NCI-H524 treated with DMSO at 0.1 percent for 48 hours (cell line): Measurements from ENCODE around the gene PAQR9.

Source experiments
- DNase-seq: peaks from one replicate; lab custom pipeline; 2025; lab: John Stamatoyannopoulos, UW

Gene PAQR9

DNA sequence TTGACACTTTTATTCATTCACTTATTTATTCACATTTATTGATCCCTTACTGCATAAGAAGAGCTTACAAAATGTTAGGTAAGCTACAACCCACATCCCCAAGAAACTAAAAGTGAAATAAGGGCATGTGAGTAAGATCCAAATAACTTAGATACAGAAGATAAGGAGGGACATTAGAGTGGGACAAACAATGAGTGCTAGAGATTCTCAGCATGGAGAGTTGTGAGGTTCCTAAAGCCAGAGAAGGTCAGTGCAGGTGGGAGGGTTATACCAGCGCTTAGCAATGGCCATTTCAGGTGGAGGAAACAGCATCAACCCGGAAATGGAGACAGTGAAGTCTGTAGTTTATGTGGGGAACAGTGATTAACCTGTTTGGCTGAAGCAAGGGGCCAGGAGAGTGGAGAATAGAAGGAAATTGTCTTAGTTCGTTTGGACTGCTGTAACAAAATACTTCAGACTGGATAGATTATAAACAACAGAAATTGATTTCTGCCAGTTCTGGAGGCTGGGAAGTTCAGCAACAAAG lies 49.1 kb downstream of the PAQR9 start:
- no peak for DNase-seq

DNA sequence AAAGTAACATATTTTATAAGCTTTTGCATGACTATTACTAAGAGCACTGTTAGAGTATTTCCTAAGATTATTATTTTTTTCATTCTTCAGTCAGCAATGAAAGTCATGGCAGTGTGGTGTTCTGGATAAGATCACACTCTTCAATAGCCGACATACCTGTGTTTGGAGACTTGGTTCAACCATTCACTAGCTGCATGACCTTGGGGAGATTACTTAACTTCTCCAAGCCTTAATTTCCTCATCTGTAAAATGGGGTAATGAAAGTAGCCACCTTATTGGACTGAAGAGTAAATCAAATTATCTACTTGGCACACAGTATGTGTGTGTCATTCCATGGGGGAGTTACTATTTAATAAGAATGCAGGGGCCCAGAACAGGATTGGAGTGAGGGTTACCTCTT lies 50.0 kb downstream of the PAQR9 start:
- no peak for DNase-seq

DNA sequence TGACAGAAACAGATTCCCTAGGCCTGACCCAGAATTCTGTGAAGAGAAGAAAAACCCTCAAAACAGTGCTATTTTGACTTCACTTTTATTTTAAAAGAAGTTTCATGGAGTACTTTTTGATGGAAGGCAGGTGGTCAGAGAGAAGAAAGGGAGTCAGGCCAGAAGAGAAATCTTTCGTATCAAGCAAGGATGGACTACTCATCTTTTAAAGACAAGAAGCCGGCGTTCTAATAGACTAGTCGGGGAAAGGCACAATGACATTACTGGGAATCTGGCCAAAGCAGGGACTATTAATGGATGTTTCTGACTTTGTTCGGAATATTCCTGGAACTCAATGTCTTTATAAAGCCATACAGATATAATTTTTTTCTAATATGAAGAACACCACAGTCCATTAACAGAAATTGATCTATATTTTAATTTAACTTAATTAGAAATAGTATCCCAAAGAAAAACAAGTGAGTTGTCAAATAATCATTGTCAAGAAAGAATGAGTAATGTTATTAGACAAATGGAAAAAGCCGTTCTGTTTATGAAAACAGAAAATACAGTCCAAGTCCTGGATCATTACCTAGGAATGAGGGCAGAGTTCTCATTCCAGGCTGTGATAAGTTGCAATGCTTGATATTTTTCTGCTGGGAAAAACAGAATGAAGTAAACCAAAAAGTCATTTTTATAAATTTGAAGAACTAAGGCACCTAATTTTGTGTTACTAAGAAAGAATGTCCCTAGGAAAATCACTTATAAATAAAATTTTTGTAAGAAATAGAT lies 50.9 kb downstream of the PAQR9 start:
- no peak for DNase-seq
